GM12864 (cell line): ENCODE data around the gene ITSN2.

Source experiments
- DNase-seq: peaks from one replicate; pipeline ENCODE4 v3.0.0-alpha.2; 2011; ENCODE audit warnings: low read depth
- H3K4me3 ChIP-seq: 2 replicates; pipeline ENCODE4 v1.5.1; 2011; ENCODE audit warnings: mild to moderate bottlenecking, low read depth, low read length, control low read depth
- CTCF ChIP-seq: IDR thresholded peaks from 2 replicates; pipeline ENCODE4 v1.5.1; 2011; ENCODE audit warnings: low read depth, mild to moderate bottlenecking, moderate library complexity, low read length, control low read depth, inconsistent platforms; ENCODE audit errors: missing control alignments

Gene ITSN2

DNA sequence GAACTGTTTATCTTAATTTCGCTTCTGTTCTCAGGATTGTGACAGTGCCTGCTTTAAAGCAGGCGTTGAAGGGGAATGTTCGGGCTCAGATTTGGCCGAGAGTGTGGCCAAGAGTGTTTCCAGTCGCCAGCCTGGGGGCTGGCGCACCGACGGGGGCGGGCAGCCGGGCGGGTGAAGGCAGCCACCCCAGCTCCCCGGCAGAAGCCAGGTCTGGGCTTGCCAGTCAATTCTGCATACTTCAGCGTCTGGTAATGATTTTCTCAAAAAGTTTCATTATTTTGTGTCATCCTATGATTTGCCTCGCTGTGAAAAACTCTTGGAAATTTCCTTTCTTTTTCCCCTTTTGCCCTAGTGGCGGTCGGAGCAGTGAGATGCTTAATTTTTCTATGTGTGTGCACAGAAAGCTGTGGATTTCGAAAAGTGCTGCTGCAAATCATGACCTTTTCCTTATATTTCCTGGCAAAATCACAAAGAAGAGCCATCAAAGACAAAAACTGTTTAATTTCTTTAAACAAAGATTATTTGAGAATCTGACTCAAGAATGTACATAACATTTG is 184.6 kb downstream of the ITSN2 start:
- no peak overlapping the region for H3K4me3 ChIP-seq
- no peak for TF ChIP-seq CTCF
- DNase-seq = no peak

- no peak for TF ChIP-seq CTCF
- no peak within 1 kb of the TSS for H3K4me3 ChIP-seq
- DNase-seq = no peak
Measured at GRCh38 chr2:24174851-24175277, 185.5 kb downstream of the ITSN2 start, which contains the start of gene FAM228A. FAM228A (plus strand) TSS chr2:24175053; CDS start chr2:24175481, 428 bp downstream.

GRCh38 chr2:24169023-24169422 is 191.3 kb downstream of the ITSN2 start:
- no peak overlapping the region for H3K4me3 ChIP-seq
- no peak for DNase-seq
- TF ChIP-seq CTCF = no peak

GRCh38 chr2:24164416-24164973 is 195.8 kb downstream of the ITSN2 start:
- TF ChIP-seq CTCF = peak; percentile 86
- DNase-seq = peak; percentile 29
- no peak overlapping the region for H3K4me3 ChIP-seq

GRCh38 chr2:24163601-24164000 is 196.7 kb downstream of the ITSN2 start:
- DNase-seq = no peak
- no peak overlapping the region for H3K4me3 ChIP-seq
- no peak for TF ChIP-seq CTCF

DNA sequence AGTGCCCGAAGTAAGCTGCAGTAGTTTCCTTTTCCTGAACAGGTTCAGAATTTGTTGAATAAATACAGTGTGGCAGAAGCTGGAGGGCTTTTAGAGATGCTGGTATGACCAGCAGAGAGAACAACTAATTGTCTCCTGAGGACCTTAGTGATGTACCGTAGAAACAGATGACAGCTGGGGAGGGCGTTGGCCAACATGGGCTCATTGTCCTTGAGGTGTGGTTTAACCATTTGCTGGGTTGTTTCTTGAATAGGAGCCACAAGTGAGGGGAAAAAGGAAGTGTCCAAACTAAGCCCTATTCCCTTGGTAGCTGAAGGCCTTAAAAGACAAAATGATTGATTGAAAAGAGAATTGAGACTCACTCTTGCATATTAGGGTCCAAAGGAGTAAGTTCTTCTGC is 197.2 kb downstream of the ITSN2 start:
- DNase-seq = no peak
- no peak overlapping the region for H3K4me3 ChIP-seq
- no peak for TF ChIP-seq CTCF

- DNase-seq = no peak
- no peak overlapping the region for H3K4me3 ChIP-seq
- no peak for TF ChIP-seq CTCF
Measured at GRCh38 chr2:24162494-24162893, 197.8 kb downstream of the ITSN2 start.
